ENCODE data around the gene ULK4. TPM values are rescaled to one million over a fixed set of nuclear protein-coding genes. Genes with fewer than 3 reads are reported as not detected.

The ULK4 gene
- total RNA-seq, 1 experiment from 2014 or later = 14.3 TPM

GRCh38 chr3:41370307-41370706 lies 591.6 kb downstream of the ULK4 start:
- no TSS peak for BruUV-seq (replicated peaks)
- ChIA-PET CTCF (no interaction called here), POLR2A (no interaction called here)
- Histone ChIP-seq H3K36me3 (ENCODE audit: control insufficient read depth, insufficient read depth, low read length) (no peaks in the 10 kb centered on the region), H3K4me1 (ENCODE audit: control insufficient read depth, insufficient read depth, low read length) (no peaks in the 10 kb centered on the region), H3K27me3 (ENCODE audit: control insufficient read depth, insufficient read depth, low read length) (no peaks in the 10 kb centered on the region), H3K9me3 (ENCODE audit: control insufficient read depth, insufficient read depth, low read depth, low read length) (no peaks in the 10 kb centered on the region), H3K4me3 (ENCODE audit: low read depth in 2 of 2, low read length in 2 of 2) (no peak overlapping the region), H3K27ac (ENCODE audit: low read length) (no peak overlapping the region)
- ATAC-seq = no peak
- DNase-seq (ENCODE audit: low read depth, low spot score) = no peak
- intact Hi-C loops (cut with micrococcal nuclease; ENCODE audit: unreplicated experiment) (no loop called here), in situ Hi-C loops (cut with HindIII; ENCODE audit: low pct_unique_long_range_greater_than_20kb, low sequenced_read_pairs) (no loop called here)
- TF ChIP-seq, protein P1, sequence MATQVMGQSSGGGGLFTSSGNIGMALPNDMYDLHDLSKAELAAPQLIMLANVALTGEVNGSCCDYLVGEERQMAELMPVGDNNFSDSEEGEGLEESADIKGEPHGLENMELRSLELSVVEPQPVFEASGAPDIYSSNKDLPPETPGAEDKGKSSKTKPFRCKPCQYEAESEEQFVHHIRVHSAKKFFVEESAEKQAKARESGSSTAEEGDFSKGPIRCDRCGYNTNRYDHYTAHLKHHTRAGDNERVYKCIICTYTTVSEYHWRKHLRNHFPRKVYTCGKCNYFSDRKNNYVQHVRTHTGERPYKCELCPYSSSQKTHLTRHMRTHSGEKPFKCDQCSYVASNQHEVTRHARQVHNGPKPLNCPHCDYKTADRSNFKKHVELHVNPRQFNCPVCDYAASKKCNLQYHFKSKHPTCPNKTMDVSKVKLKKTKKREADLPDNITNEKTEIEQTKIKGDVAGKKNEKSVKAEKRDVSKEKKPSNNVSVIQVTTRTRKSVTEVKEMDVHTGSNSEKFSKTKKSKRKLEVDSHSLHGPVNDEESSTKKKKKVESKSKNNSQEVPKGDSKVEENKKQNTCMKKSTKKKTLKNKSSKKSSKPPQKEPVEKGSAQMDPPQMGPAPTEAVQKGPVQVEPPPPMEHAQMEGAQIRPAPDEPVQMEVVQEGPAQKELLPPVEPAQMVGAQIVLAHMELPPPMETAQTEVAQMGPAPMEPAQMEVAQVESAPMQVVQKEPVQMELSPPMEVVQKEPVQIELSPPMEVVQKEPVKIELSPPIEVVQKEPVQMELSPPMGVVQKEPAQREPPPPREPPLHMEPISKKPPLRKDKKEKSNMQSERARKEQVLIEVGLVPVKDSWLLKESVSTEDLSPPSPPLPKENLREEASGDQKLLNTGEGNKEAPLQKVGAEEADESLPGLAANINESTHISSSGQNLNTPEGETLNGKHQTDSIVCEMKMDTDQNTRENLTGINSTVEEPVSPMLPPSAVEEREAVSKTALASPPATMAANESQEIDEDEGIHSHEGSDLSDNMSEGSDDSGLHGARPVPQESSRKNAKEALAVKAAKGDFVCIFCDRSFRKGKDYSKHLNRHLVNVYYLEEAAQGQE (IDR thresholded peaks at IDR 0.05; ENCODE audit: insufficient read depth in 1 of 2, low read depth in 2 of 2, low read length in 1 of 2) = no peak
- no peak for TF ChIP-seq TCF7L2 (IDR thresholded peaks at IDR 0.05; ENCODE audit: low read depth, low read length)
- no peak for TF ChIP-seq POLR2AphosphoS5 (IDR thresholded peaks at IDR 0.05; ENCODE audit: low read depth, low read length)
- TF ChIP-seq SIN3A (IDR thresholded peaks at IDR 0.05; ENCODE audit: borderline replicate concordance, insufficient read depth, low read depth, low read length) = no peak
- TF ChIP-seq, protein P2, sequence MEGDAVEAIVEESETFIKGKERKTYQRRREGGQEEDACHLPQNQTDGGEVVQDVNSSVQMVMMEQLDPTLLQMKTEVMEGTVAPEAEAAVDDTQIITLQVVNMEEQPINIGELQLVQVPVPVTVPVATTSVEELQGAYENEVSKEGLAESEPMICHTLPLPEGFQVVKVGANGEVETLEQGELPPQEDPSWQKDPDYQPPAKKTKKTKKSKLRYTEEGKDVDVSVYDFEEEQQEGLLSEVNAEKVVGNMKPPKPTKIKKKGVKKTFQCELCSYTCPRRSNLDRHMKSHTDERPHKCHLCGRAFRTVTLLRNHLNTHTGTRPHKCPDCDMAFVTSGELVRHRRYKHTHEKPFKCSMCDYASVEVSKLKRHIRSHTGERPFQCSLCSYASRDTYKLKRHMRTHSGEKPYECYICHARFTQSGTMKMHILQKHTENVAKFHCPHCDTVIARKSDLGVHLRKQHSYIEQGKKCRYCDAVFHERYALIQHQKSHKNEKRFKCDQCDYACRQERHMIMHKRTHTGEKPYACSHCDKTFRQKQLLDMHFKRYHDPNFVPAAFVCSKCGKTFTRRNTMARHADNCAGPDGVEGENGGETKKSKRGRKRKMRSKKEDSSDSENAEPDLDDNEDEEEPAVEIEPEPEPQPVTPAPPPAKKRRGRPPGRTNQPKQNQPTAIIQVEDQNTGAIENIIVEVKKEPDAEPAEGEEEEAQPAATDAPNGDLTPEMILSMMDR (IDR thresholded peaks at IDR 0.05) = no peak

- in situ Hi-C loops (cut with HindIII; ENCODE audit: low pct_unique_long_range_greater_than_20kb, low sequenced_read_pairs) = no loop called here
- ChIA-PET POLR2A (no interaction called here), CTCF (no interaction called here)
- Histone ChIP-seq H3K27me3 (ENCODE audit: control insufficient read depth, insufficient read depth, low read length) (no peaks in the 10 kb centered on the region), H3K9me3 (ENCODE audit: control insufficient read depth, insufficient read depth, low read depth, low read length) (no peaks in the 10 kb centered on the region), H3K36me3 (ENCODE audit: control insufficient read depth, insufficient read depth, low read length) (no peaks in the 10 kb centered on the region), H3K4me1 (ENCODE audit: control insufficient read depth, insufficient read depth, low read length) (no peaks in the 10 kb centered on the region), H3K27ac (ENCODE audit: low read length) (no peak overlapping the region), H3K4me3 (ENCODE audit: low read depth in 2 of 2, low read length in 2 of 2) (no peak overlapping the region)
- ATAC-seq (no peak), DNase-seq (ENCODE audit: low read depth, low spot score) (no peak)
- TF ChIP-seq, protein P2 (IDR thresholded peaks at IDR 0.05) = no peak
- TF ChIP-seq TCF7L2 (IDR thresholded peaks at IDR 0.05; ENCODE audit: low read depth, low read length) (no peak), POLR2AphosphoS5 (IDR thresholded peaks at IDR 0.05; ENCODE audit: low read depth, low read length) (no peak), SIN3A (IDR thresholded peaks at IDR 0.05; ENCODE audit: borderline replicate concordance, insufficient read depth, low read depth, low read length) (no peak)
- TF ChIP-seq, protein P1 (IDR thresholded peaks at IDR 0.05; ENCODE audit: insufficient read depth in 1 of 2, low read depth in 2 of 2, low read length in 1 of 2) = no peak
- BruUV-seq (replicated peaks) = no TSS peak
- intact Hi-C loops (cut with micrococcal nuclease; ENCODE audit: unreplicated experiment) = no loop called here
Measured at GRCh38 chr3:41369838-41370237, 592.1 kb downstream of the ULK4 start.
